HL-60 (cell line): ENCODE measurements around the gene NFATC4.

ENCODE experiments used
- CTCF ChIP-seq: IDR thresholded peaks from one replicate; pipeline ENCODE4 v1.5.1; 2011; ENCODE audit warnings: low read length, control low read depth, inconsistent platforms; ENCODE audit not compliant: insufficient read depth
- GABPA ChIP-seq: IDR thresholded peaks from 2 replicates; pipeline ENCODE4 v1.6.1; 2012; ENCODE audit warnings: low read depth
- POLR2AphosphoS5 ChIP-seq: IDR thresholded peaks from 2 replicates; pipeline ENCODE4 v1.6.1; 2012; ENCODE audit warnings: low read depth
- REST ChIP-seq: IDR thresholded peaks from 2 replicates; pipeline ENCODE4 v1.6.1; 2012; ENCODE audit warnings: low read depth; ENCODE audit not compliant: insufficient replicate concordance
- SPI1 ChIP-seq: IDR thresholded peaks from 2 replicates; pipeline ENCODE4 v1.6.1; 2012; ENCODE audit warnings: low read depth, mild to moderate bottlenecking, borderline replicate concordance

- no peak for TF ChIP-seq CTCF
- TF ChIP-seq GABPA = no peak
- TF ChIP-seq POLR2AphosphoS5 = no peak
- TF ChIP-seq REST = no peak
- TF ChIP-seq SPI1 = no peak
Measured at GRCh38 chr14:24366721-24367513, 1.1 kb upstream of the NFATC4 start.
